HTERT RPE-1 (cell line): ENCODE results near the gene TSPAN14.
"Not testable (repeated sequence)": the region's sequence is repeated elsewhere in the genome, so short reads cannot be mapped to it uniquely, and the experiment has no call there.

Experiments used
- in situ Hi-C: fragments of 300-500 bp; cut with MboI; formaldehyde crosslinking; loops from 4 replicates; pipeline ENCODE4 v1.14.3; 2020; ENCODE audit warnings: low sequenced_read_pairs

TSPAN14 gene

DNA sequence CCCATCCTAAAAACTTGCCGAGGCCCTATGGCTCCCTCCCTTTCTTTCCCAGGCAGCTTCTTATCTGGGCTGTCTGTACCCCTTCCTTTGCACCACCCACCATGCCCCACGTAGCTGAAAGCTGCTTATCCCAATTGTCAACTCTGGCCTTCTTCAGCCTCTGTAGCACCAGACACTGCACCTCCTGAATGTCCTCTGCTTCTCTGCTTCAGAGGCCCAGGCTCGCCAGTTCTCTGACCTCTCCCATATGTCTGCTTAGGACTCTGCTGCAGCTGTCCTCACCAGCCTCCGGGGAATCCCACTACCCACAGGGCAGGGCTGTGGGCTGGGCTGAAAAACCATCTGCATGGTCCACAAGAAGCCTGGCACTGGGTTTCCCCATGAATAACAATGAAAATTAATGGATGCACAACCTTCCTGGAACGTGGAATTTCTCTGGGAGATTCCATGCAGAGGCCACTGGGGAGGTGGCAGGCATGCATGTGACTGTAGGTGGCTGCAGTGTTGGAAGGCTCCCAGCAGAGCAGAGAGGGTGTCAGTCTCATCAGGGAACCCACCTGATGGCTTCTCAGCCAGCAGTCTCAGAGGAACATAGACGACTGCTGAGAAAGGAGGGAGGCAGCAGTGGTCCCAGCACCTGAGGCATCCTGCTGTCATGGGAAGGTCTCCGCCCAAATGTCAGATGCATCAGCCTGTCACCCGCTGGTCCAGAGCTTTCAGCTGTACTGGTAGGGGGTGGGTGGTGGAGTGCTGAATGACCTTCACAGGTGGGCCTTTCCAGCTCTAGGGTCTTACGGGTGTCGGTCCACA lies 66.8 kb downstream of the TSPAN14 start:
- in situ Hi-C loops, result no loop called here

- in situ Hi-C loops, result no loop called here
Observed at GRCh38 chr10:80522756-80523363, 68.8 kb downstream of the TSPAN14 start.

GRCh38 chr10:80523773-80524172 lies 69.7 kb downstream of the TSPAN14 start:
- in situ Hi-C loops, result no loop called here

- in situ Hi-C loops, result no loop called here
Observed at GRCh38 chr10:80524190-80524909, 70.2 kb downstream of the TSPAN14 start.

GRCh38 chr10:80526218-80526617 lies 72.1 kb downstream of the TSPAN14 start:
- in situ Hi-C loops, result no loop called here

DNA sequence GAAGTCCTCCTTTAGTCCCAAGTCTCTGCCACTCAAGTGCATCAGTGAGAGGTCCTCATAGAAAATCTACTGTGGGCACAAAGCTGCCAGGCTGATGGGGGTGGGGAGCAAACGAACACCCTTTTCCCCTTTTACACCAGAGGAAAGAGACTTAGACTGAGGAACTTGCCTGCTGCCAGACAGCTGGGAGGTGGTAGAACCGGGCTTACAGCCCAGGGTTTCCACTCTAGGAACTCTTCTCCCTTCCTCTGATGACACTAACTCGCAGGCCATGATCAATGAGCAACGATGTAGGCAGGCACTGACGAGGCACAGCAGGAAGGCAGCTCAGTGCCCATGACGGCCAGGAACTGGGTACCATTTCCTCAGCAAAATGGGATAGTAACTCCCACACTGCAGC lies 72.6 kb downstream of the TSPAN14 start:
- in situ Hi-C loops, result no loop called here

DNA sequence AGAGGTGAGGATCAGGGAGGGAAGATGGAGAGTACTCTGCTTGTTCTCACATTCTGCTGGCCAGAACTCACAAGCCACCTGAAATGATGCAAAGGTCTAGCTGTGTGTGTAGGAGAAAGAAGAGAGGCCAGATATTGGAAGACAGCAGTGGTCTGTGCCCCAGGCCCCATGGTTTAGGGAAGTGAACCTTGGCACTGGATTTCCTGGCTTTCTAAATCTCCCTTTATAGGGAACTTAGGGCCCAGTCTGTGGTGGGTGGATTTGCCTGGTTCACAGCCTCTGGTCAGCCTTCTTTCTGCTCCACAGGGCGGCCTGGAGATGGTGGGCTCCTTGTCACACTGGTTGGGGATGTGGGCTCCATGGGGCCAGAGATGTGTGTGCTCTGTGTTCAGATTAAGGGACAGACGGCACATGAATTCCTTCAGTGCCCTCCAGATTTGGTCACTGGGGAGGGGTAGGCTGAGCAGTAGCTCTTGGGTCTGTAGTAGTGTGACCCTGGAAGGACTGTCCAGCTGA lies 74.1 kb downstream of the TSPAN14 start:
- in situ Hi-C loops, result no loop called here

DNA sequence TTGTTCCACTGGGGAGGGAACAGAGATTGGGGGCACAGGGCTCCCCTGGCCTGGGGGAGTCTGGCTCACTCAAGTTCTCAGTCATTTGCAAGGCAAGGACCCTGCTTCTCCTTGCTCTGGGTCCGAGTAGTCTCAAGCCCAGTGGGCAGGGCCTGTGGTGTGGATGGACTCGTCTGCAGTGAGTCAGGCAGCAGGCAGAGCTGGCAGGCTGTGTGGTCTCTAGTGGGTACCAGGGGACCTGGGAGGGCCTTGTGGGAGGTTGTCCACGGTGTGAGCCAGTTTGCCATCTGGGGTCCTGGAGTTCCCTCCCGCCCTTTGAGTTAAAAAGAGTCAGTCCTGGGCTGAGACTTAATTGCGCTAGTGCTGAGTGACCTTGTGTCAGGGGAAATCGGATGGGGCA lies 74.8 kb downstream of the TSPAN14 start:
- in situ Hi-C loops, result no loop called here

DNA sequence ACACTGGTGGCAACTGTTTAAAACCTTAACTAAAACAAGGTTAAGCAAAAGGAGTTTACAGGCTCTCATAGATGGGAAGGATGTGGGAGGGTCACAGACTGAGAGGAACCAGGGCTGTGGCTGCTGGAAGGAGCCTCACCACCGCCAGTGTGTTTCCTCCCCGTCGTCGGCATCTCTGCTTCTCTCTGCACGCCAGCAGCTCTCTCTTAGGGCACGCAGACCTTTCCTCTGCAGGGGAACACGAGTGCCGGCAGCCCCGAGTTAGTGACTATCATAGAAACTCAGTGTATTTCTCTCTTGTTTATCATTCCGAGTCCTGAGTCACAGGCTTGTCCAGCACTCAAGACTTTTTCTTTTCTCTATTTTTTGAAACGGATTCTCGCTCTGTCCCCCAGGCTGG lies 75.5 kb downstream of the TSPAN14 start:
- in situ Hi-C loops, result no loop called here

- in situ Hi-C loops, result no loop called here
Observed at GRCh38 chr10:80530251-80530650, 76.1 kb downstream of the TSPAN14 start.

GRCh38 chr10:80530816-80531215 lies 76.7 kb downstream of the TSPAN14 start:
- in situ Hi-C loops, result no loop called here

- in situ Hi-C loops, result no loop called here
Observed at GRCh38 chr10:80532571-80532970, 78.5 kb downstream of the TSPAN14 start.

DNA sequence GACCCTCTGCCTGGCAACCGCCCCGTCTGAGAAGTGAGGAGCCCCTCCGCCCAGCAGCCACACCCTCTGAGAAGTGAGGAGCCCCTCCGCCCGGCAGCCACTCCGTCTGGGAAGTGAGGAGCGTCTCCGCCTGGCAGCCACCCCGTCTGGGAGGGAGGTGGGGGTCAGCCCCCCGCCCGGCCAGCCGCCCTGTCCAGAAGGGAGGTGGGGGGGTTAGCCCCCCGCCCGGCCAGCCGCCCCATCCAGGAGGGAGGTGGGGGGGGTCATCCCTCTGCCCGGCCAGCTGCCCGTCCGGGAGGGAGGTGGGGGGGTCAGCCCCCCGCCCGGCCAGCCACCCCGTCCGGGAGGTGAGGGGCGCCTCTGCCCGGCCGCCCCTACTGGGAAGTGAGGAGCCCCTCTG lies 79.9 kb downstream of the TSPAN14 start:
- in situ Hi-C loops, result not testable (repeated sequence)

DNA sequence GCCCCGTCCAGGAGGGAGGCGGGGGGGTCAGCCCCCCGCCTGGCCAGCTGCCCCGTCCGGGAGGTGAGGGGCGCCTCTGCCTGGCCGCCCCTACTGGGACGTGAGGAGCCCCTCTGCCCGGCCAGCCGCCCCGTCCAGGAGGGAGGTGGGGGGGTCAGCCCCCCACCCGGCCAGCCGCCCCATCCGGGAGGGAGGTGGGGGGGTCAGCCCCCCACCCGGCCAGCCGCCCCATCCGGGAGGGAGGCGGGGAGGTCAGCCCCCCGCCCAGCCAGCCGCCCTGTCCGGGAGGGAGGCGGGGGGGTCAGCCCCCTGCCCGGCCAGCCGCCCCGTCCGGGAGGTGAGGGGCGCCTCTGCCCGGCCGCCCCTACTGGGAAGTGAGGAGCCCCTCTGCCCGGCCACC lies 80.5 kb downstream of the TSPAN14 start:
- in situ Hi-C loops, result not testable (repeated sequence)

DNA sequence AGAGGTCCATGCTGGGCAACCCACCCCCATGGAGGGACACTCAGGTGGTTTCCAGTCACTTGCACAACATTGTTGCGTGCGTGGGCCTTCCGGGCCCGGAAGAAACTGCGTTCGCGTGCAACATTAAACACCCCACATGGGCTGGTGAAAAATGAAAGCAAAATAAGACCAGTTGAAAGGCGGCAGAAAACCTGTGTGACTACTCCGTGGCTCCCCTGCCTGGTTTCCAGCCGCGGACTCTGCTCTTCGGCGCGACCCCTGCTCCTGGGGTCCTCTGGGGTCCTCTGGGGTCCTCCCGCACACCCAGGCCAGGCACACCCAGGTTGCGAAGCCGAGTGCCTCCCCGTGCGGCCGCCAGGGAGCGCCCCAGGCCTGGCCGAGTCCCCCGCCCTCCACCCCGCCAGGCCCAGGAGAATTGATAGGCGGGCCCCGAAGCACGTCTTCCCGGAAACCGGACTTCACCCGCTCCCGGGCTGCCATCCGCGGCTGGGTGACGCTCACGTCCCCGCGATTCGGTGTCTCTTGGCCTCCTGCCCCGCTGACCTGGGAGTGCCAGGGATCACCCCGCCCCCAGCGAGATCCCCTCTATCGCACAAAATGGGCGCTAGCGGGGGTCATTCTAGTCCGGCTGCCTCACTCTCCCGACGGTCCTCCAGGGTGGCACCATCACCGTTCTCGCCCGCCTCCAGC lies 81.7 kb downstream of the TSPAN14 start:
- in situ Hi-C loops, result no loop called here

DNA sequence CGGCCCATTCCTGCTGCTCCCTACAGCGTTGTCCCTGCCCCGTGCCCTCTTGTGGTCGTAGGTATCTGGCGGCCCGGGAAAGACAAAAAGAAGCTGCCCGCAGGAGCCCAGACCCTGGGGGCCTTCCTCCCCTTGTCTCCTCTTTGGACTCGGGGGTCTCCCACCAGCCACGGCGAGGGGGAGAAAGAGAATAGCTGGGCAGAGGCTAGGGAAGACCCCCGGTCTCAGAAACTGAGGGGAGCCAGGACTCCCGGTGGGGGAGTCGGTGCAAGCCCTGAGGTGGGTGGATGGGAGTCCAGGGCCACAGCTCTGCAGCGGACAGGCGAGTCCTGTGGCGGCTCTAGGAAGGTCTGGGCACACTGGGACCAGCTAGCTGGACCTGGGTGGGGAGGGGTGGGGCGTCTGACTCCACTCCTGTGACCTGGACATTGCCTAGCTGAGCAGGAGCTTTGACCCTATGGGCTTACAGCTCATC lies 82.3 kb downstream of the TSPAN14 start:
- in situ Hi-C loops, result no loop called here

DNA sequence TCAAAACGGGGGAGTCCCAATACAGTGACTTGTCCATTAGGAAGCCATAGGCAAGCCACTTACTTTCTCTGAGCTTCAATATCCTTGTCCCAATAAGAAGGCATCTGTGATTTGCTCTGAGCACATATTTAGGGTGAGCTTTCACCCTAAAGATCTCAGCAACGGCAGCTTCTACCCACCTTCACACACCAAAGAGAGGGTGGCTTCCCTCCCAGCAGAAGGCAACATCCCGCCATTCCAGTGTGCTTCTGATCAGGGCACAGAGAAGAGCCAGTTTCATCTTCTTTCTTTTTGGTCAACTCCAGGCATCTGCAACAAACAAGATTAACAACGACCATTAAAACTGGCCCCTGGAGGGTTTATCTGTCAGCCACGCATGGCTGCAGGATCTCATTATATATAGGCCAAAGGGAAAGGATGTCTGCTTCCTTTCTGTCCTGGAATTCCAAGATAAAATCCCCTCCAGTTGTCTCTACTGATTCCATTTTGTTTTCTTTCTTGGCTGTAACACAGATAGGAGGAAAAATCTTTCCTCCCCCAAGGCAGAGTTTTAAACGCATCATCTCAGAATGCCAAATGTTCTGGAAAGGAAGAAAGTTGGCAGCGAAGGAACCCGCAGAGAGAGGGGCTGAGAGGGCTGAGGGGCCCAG lies 83.1 kb downstream of the TSPAN14 start:
- in situ Hi-C loops, result no loop called here

GRCh38 chr10:80537736-80538480 lies 83.8 kb downstream of the TSPAN14 start, which contains the start of gene SH2D4B:
Gene SH2D4B (plus strand): TSS chr10:80537902. CDS start chr10:80538332, 430 bp downstream.
- in situ Hi-C loops, result no loop called here

GRCh38 chr10:80538481-80539185 lies 84.5 kb downstream of the TSPAN14 start:
- in situ Hi-C loops, result no loop called here
